Suprapubic skin (tissue), 3 donors: ENCODE data around the gene RTL1.

Experiments
- POLR2AphosphoS5 ChIP-seq, 3 donors: sonication (generic); formaldehyde crosslinking; IDR thresholded peaks; one replicate each; pipeline ENCODE4 v1.6.1; 2017; ENCODE audit warnings: antibody characterized with exemption in 3 of 3
- TF ChIP-seq, protein P1 (sequence below), 2 donors: fragments of 200-600 bp in 1 of 2; fragments of 450-650 bp in 1 of 2; sonication (generic) in 1 of 2; IDR thresholded peaks; one replicate each; pipeline ENCODE4 v1.5.1; 2016 to 2019; ENCODE audit warnings: antibody characterized with exemption in 2 of 2, mild to moderate bottlenecking in 1 of 2, moderate library complexity in 1 of 2

DNA sequence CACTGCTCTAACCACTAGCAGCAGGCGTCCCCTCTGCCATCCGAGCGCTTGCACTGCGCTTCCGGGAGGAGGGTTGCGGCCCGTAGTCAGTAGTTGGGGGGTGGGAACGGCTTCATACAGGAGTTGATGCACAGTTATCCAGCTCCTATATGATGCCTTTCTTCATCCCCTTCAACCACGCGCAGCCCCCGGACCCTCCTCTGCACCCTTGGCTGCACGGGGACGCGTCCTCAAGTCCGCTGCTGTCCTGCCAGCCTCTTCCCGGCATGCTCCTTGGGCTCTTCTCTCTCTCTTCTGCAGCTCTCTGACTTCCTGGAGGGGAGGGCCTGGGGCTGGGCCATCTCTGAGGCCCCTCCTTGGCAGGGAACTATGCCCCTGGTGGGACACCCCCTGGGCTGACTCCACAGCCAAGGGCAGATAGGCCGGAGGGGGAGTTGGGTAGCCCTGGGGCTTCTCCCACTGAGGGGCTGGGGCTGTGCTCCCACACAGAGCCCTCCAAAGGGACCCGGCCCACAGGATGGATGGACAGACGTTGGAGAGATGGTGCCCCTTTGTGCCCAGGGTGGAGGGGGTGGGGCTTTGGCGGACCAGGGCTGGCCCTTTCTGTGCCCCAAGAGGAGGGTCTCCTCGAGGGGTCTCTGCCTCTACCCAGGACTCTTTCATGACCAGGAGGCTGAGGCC, 29.0 kb downstream of the RTL1 start:
- TF ChIP-seq, protein P1, sequence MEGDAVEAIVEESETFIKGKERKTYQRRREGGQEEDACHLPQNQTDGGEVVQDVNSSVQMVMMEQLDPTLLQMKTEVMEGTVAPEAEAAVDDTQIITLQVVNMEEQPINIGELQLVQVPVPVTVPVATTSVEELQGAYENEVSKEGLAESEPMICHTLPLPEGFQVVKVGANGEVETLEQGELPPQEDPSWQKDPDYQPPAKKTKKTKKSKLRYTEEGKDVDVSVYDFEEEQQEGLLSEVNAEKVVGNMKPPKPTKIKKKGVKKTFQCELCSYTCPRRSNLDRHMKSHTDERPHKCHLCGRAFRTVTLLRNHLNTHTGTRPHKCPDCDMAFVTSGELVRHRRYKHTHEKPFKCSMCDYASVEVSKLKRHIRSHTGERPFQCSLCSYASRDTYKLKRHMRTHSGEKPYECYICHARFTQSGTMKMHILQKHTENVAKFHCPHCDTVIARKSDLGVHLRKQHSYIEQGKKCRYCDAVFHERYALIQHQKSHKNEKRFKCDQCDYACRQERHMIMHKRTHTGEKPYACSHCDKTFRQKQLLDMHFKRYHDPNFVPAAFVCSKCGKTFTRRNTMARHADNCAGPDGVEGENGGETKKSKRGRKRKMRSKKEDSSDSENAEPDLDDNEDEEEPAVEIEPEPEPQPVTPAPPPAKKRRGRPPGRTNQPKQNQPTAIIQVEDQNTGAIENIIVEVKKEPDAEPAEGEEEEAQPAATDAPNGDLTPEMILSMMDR (IDR thresholded peaks at IDR 0.05) = no peak
- TF ChIP-seq POLR2AphosphoS5 (IDR thresholded peaks at IDR 0.05) = no peak
